ENCODE data around the gene FBXL12. TPM values are rescaled to one million over a fixed set of nuclear protein-coding genes. Genes with fewer than 3 reads are reported as not detected.
A peak's percentile ranks its signal among the peaks of the same experiment; 100 is the strongest.

Gene FBXL12
- total and polyA plus RNA-seq, 2 experiments from 2014 or later: 47.5 to 106 TPM

- Histone ChIP-seq H3K36me3 (no peaks in the 10 kb centered on the region), H3K9me3 (ENCODE audit: low read depth) (no peaks in the 10 kb centered on the region), H3K27ac (no peak overlapping the region), H3K4me3 (no peak overlapping the region), H3K4me1 (ENCODE audit: low read depth) (no peaks in the 10 kb centered on the region), H3K27me3 (no peaks in the 10 kb centered on the region)
- no peak for DNase-seq (ENCODE audit: low read depth in 1 of 2, low spot score in 1 of 2)
- TF ChIP-seq CTCF (IDR thresholded peaks at IDR 0.05; ENCODE audit: low read depth, low read length): no peak
Observed at GRCh38 chr19:9854282-9854846, 35.5 kb upstream of the FBXL12 start.

DNA sequence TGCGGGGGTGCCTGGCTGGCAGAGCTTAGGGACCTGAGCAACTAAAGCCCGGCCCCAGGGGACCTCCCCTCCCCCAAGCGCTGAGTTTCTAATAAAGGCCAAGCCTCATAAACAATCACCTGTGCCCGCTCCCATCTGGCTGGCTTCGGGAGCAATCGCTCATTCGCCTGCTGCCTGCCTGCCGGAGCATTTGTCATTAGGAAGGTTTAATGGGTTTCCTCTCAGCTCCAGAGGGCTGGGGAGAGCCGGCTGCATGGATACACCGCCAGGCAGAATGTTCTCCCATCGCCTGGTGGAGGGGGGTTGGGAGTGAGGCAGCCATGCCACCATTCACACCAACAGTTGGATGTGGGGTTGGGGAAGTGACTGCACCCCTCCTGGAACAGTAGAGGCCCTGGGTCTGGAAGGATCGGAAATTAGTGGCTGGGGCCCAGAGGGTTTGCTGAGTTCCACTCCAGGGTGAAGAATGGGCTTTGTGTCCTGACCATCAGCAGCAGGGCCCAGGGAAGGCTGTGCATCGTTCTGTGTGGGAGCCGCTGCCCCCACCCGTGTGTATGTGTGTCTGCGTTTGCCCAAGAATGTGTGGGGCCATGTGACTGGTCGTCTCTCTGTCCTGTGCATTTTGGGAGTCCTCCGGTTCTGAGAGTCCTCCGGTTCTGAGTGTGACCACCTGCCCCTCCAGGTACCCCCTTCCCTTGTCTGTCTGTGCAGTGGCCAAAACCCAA is 31.5 kb upstream of the FBXL12 start:
- H3K27me3 ChIP-seq: no peaks in the 10 kb centered on the region
- H3K4me1 ChIP-seq (ENCODE audit: low read depth): no peaks in the 10 kb centered on the region
- no peak overlapping the region for H3K4me3 ChIP-seq
- no peak for DNase-seq (ENCODE audit: low read depth in 1 of 2, low spot score in 1 of 2)
- H3K9me3 ChIP-seq (ENCODE audit: low read depth): no peaks in the 10 kb centered on the region
- no peak overlapping the region for H3K27ac ChIP-seq
- H3K36me3 ChIP-seq: no peaks in the 10 kb centered on the region
- TF ChIP-seq CTCF (IDR thresholded peaks at IDR 0.05; ENCODE audit: low read depth, low read length): no peak

GRCh38 chr19:9849791-9850190 is 30.9 kb upstream of the FBXL12 start:
- no peak for DNase-seq (ENCODE audit: low read depth in 1 of 2, low spot score in 1 of 2)
- Histone ChIP-seq H3K4me1 (ENCODE audit: low read depth) (no peaks in the 10 kb centered on the region), H3K9me3 (ENCODE audit: low read depth) (no peaks in the 10 kb centered on the region), H3K27me3 (no peaks in the 10 kb centered on the region), H3K4me3 (no peak overlapping the region), H3K36me3 (no peaks in the 10 kb centered on the region), H3K27ac (no peak overlapping the region)
- TF ChIP-seq CTCF (IDR thresholded peaks at IDR 0.05; ENCODE audit: low read depth, low read length): no peak

- no peaks in the 10 kb centered on the region for H3K27me3 ChIP-seq
- no peaks in the 10 kb centered on the region for H3K9me3 ChIP-seq (ENCODE audit: low read depth)
- H3K4me1 ChIP-seq (ENCODE audit: low read depth): no peaks in the 10 kb centered on the region
- H3K36me3 ChIP-seq: peaks cover 7% of the 10 kb centered on the region
- DNase-seq (ENCODE audit: low read depth in 1 of 2, low spot score in 1 of 2): no peak
- TF ChIP-seq CTCF (IDR thresholded peaks at IDR 0.05; ENCODE audit: low read depth, low read length): no peak
- no peak overlapping the region for H3K27ac ChIP-seq
- no peak overlapping the region for H3K4me3 ChIP-seq
Observed at GRCh38 chr19:9848762-9849161, 29.9 kb upstream of the FBXL12 start.

GRCh38 chr19:9848060-9848459 is 29.2 kb upstream of the FBXL12 start:
- Histone ChIP-seq H3K27ac (no peak overlapping the region), H3K4me3 (no peak overlapping the region), H3K9me3 (ENCODE audit: low read depth) (no peaks in the 10 kb centered on the region), H3K36me3 (peaks cover 7% of the 10 kb centered on the region), H3K4me1 (ENCODE audit: low read depth) (no peaks in the 10 kb centered on the region), H3K27me3 (no peaks in the 10 kb centered on the region)
- DNase-seq (ENCODE audit: low read depth in 1 of 2, low spot score in 1 of 2): peak in 1 of 2 donors; percentile 35
- peak; percentile 40 for TF ChIP-seq CTCF (IDR thresholded peaks at IDR 0.05; ENCODE audit: low read depth, low read length)
